Measurements from ENCODE around the gene PLCL2.

- no peak for TF ChIP-seq POLR2AphosphoS5 (IDR thresholded peaks at IDR 0.05)
- no peak for TF ChIP-seq POLR2A (IDR thresholded peaks at IDR 0.05)
- TF ChIP-seq, protein P1, sequence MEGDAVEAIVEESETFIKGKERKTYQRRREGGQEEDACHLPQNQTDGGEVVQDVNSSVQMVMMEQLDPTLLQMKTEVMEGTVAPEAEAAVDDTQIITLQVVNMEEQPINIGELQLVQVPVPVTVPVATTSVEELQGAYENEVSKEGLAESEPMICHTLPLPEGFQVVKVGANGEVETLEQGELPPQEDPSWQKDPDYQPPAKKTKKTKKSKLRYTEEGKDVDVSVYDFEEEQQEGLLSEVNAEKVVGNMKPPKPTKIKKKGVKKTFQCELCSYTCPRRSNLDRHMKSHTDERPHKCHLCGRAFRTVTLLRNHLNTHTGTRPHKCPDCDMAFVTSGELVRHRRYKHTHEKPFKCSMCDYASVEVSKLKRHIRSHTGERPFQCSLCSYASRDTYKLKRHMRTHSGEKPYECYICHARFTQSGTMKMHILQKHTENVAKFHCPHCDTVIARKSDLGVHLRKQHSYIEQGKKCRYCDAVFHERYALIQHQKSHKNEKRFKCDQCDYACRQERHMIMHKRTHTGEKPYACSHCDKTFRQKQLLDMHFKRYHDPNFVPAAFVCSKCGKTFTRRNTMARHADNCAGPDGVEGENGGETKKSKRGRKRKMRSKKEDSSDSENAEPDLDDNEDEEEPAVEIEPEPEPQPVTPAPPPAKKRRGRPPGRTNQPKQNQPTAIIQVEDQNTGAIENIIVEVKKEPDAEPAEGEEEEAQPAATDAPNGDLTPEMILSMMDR (IDR thresholded peaks at IDR 0.05) = no peak
- no peak for TF ChIP-seq EP300 (IDR thresholded peaks at IDR 0.05)
These were observed 24.5 kb upstream of the PLCL2 start for GRCh38 chr3:16860234-16860633.

Data from gastroesophageal sphincter (tissue), 3 donors.